Lung (tissue), 12 donors: ENCODE measurements around the gene HSD3B7. TPM values are rescaled to one million over a fixed set of nuclear protein-coding genes. Genes with fewer than 3 reads are reported as not detected.

Experiments
- ATAC-seq: fragments of 200-7000 bp; cut with Tn5 transposase; one replicate; pipeline ENCODE4 v1.9.1; 2020; ENCODE audit warnings: moderate number of reproducible peaks; ENCODE audit not compliant: insufficient read depth, low FRiP score
- DNase-seq, 3 donors: peaks; one replicate each; pipeline ENCODE4 v3.0.0-alpha.2; 2013 to 2017
- H3K27ac ChIP-seq, 2 donors: one replicate each; pipeline ENCODE4 v1.5.1; 2013; ENCODE audit warnings: mild to moderate bottlenecking in 2 of 2, moderate library complexity in 2 of 2, control low read depth in 1 of 2, inconsistent platforms in 1 of 2, low read depth in 1 of 2, low read length in 1 of 2
- H3K27me3 ChIP-seq, 3 donors: one replicate each; pipeline ENCODE4 v1.5.1; 2013; ENCODE audit warnings: low read length in 2 of 3; ENCODE audit not compliant: control insufficient read depth in 3 of 3, insufficient read depth in 3 of 3
- H3K36me3 ChIP-seq, 4 donors: one replicate each; pipeline ENCODE4 v1.5.1; 2013; ENCODE audit warnings: low read length in 4 of 4, mild to moderate bottlenecking in 1 of 4, moderate library complexity in 1 of 4; ENCODE audit not compliant: control insufficient read depth in 4 of 4, insufficient read depth in 4 of 4
- H3K4me1 ChIP-seq, 5 donors: one replicate each; pipeline ENCODE4 v1.5.1; 2013; ENCODE audit warnings: low read length in 5 of 5, mild to moderate bottlenecking in 2 of 5, moderate library complexity in 1 of 5; ENCODE audit not compliant: control insufficient read depth in 5 of 5, insufficient read depth in 5 of 5
- H3K4me3 ChIP-seq: one replicate; pipeline ENCODE4 v1.5.1; 2013; ENCODE audit warnings: mild to moderate bottlenecking, control low read depth, moderate library complexity
- H3K9ac ChIP-seq, 2 donors: one replicate each; pipeline ENCODE4 v1.5.1; 2013; ENCODE audit warnings: low read length in 2 of 2, control low read depth in 1 of 2; ENCODE audit not compliant: insufficient read depth in 1 of 2
- H3K9me3 ChIP-seq, 4 donors: one replicate each; pipeline ENCODE4 v1.5.1; 2013; ENCODE audit warnings: low read length in 3 of 4, mild to moderate bottlenecking in 1 of 4, moderate library complexity in 1 of 4; ENCODE audit not compliant: control insufficient read depth in 4 of 4, insufficient read depth in 3 of 4
- WGBS, 2 donors: extraction: QIAGEN DNeasy Blood & Tissue Kit; methylation state at CpG; one replicate each; pipeline ENCODE4 v1.1.7; 2013; 5-methylcytosine and 5-hydroxymethylcytosine counted together
- polyA plus RNA-seq, 2 donors: library from polyadenylated mRNA; stranded (reverse); fragments of 200-250 nt; gene quantifications; one replicate each; pipeline ENCODE4 v1.2.1, GENCODE V29; 2013
- total RNA-seq, 2 donors: library from RNA; depleted of rRNA in 1 of 2; stranded (reverse); fragments of >200 nt in 1 of 2; gene quantifications; one replicate each; pipeline ENCODE4 v1.2.1, GENCODE V29; 2014 to 2021
- TF ChIP-seq, protein P1 (sequence below): IDR thresholded peaks from 2 replicates; pipeline ENCODE4 v1.5.1; 2012; ENCODE audit warnings: mild to moderate bottlenecking; ENCODE audit errors: control extremely low read depth, extremely low read depth
- donor health status: control.
- donor health status: control.
- donor health status: Bipolar disorder and iron deficiency.
- donor health status: healthy.
- donor health status: DM: yes; HTN: yes; CAD: no.

HSD3B7 gene
- total and polyA plus RNA-seq, 4 donors = 6.2 to 34.5 (median 20.7) TPM

DNA sequence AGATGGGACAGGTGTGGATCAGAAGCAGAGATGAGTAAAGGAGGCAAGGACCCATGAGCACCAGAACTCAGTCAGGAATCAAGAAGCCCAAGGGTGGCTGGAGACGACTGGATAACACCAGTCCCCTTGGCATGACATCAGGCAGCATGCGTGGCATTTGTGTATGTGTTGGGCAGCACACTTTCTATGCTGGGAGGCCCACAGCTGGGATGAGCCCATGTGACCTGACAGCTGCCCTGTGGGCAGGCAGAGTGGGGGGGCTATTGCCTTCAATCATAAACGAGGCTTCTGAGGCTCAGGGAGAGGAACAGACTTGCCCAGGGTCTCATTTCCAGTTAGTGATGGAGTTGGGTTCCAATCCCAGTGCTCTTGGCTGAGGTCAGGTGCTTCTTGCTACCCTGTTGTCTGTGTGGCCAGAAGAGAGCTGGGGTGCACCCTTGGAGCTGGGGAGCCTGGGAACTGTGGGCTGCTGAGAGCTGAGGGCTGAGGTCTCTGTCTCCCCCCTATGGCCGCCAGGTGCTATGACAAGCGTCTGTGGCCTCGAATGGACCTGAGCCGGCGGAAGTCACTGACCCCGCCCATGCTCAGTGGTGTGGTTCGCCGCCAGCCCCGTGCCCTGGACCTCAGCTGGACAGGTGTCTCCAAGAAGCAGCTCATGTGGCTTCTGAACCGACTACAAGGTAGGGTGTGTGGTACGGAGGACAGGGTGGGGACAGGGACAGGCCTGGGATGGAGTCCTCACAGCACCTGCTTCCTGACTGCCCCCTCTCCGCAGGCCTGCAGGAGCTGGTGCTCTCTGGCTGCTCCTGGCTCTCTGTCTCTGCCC is 43.2 kb upstream of the HSD3B7 start:
- H3K27ac ChIP-seq = peak overlapping the region in 1 of 2 donors; percentile 13
- no peaks in the 10 kb centered on the region for H3K9me3 ChIP-seq
- H3K4me3 ChIP-seq = no peak overlapping the region
- no peak overlapping the region for H3K9ac ChIP-seq
- ATAC-seq (peak; percentile 98), DNase-seq (peak; percentile 47 to 66 (median 64))
- no peaks in the 10 kb centered on the region for H3K27me3 ChIP-seq
- peaks cover 0 to 2% (median 0%) of the 10 kb centered on the region in 5 donors for H3K4me1 ChIP-seq
- 20 to 23% methylated on average over 15 of the region's 15 CpGs for WGBS, 2 donors
- TF ChIP-seq, protein P1, sequence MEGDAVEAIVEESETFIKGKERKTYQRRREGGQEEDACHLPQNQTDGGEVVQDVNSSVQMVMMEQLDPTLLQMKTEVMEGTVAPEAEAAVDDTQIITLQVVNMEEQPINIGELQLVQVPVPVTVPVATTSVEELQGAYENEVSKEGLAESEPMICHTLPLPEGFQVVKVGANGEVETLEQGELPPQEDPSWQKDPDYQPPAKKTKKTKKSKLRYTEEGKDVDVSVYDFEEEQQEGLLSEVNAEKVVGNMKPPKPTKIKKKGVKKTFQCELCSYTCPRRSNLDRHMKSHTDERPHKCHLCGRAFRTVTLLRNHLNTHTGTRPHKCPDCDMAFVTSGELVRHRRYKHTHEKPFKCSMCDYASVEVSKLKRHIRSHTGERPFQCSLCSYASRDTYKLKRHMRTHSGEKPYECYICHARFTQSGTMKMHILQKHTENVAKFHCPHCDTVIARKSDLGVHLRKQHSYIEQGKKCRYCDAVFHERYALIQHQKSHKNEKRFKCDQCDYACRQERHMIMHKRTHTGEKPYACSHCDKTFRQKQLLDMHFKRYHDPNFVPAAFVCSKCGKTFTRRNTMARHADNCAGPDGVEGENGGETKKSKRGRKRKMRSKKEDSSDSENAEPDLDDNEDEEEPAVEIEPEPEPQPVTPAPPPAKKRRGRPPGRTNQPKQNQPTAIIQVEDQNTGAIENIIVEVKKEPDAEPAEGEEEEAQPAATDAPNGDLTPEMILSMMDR = peak; percentile 89
- H3K36me3 ChIP-seq = peaks cover 0 to 20% (median 19%) of the 10 kb centered on the region in 4 donors

GRCh38 chr16:30942426-30942806 is 42.6 kb upstream of the HSD3B7 start:
- Histone ChIP-seq H3K27me3 (no peaks in the 10 kb centered on the region), H3K4me3 (no peak overlapping the region), H3K27ac (peak overlapping the region in 1 of 2 donors; percentile 13), H3K4me1 (peaks cover 0 to 2% (median 0%) of the 10 kb centered on the region in 5 donors), H3K36me3 (peaks cover 0 to 20% (median 19%) of the 10 kb centered on the region in 4 donors), H3K9ac (no peak overlapping the region), H3K9me3 (no peaks in the 10 kb centered on the region)
- ATAC-seq (no peak), DNase-seq (no peak)
- TF ChIP-seq, protein P1 = no peak
- WGBS, 2 donors = 77 to 95% methylated on average over 4 of the region's 4 CpGs

DNA sequence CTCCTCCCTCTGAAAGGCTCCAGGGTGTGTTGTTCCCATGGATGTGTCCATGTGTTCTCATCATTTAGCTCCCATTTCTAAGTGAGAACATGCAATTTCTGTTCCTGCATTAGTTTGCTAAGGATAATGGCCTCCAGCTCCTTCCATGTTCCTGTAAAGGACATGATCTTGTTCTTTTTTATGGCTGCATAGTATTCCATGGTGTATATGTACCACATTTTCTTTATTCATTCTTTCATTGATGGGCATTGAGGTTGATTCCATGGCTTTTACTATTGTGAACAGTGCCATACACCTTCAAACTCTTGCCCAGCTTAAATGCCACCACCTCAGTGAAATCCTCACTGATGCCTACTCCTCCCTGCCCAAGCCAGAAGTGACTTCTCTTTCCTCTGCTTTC is 40.7 kb upstream of the HSD3B7 start:
- no peak overlapping the region for H3K9ac ChIP-seq
- DNase-seq (no peak), ATAC-seq (no peak)
- peaks cover 0 to 6% (median 0%) of the 10 kb centered on the region in 5 donors for H3K4me1 ChIP-seq
- H3K9me3 ChIP-seq = no peaks in the 10 kb centered on the region
- no peak overlapping the region for H3K27ac ChIP-seq
- no peaks in the 10 kb centered on the region for H3K27me3 ChIP-seq
- no peak overlapping the region for H3K4me3 ChIP-seq
- H3K36me3 ChIP-seq = peaks cover 0 to 20% (median 18%) of the 10 kb centered on the region in 4 donors
- TF ChIP-seq, protein P1 = no peak
